ENCODE data around the gene AKR7A2.
"Not testable (repeated sequence)": the region's sequence is repeated elsewhere in the genome, so short reads cannot be mapped to it uniquely, and the experiment has no call there.

The AKR7A2 gene

GRCh38 chr1:19300211-19300610 is 11.7 kb downstream of the AKR7A2 start:
- FAIRE-seq: no peak

GRCh38 chr1:19294638-19295037 is 17.3 kb downstream of the AKR7A2 start:
- FAIRE-seq: no peak

- FAIRE-seq: no peak
These were observed 22.7 kb downstream of the AKR7A2 start for GRCh38 chr1:19289244-19289643.

- FAIRE-seq: not testable (repeated sequence)
These were observed 23.4 kb downstream of the AKR7A2 start, which contains the start of gene AKR7A3 for GRCh38 chr1:19288324-19289241. Gene AKR7A3 (minus strand): TSS chr1:19288770. CDS start chr1:19288709, 61 bp downstream.

DNA sequence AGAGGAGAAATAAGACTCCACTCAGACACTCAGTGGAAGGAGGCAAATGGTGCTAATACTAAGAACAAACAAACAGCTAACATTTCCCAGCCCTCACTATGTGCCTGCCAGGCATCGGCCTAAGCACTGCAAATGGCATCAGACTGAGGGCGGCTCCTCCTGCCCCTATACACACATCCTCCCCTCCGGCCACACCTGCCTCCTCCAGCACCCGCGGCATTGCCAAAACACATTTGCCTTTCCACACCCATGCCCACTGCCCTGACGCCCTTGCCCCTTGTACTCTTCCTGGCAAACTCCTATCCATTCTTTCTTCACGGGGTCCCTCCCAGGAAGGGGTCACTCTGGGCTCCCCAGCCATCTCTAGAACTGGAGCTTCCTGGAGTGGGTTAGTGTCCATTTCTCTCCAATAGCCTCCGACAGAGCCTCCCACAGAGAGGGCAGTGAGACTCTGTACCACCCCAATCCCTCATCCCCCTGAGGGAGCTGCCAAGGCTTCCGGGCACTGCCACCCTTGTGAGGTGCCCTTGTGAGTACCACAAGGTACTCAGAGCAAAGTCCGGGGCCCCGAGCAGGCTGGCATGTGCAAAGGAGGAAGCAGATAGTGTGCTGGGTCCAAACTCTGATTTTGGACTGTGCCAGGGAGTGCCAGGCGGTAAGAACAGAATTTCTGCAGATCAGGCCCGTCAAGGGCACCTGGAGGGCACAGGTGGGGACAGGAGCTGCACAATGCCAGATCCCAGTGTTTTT is 24.3 kb downstream of the AKR7A2 start:
- FAIRE-seq: no peak

DNA sequence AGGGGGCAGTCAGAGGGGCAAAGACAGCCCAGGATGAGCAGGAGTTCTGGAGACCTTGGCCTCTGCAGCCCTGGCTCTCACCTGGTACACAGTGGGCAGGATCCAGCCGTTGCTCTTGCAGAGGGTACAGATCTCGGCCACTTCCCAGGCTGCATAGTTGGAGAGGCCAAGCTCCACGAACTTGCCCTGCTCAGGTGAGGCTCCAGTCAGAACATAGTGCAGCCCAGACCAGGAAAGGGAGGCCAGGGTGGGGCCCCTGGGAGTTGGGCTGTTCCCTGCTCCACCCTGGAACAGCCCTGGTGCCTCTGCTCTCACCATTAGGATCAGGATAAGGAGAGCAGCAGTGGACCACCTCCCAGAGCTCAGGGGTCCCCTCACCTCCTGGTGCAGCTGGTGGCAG is 26.1 kb downstream of the AKR7A2 start:
- FAIRE-seq: not testable (repeated sequence)

- not testable (repeated sequence) for FAIRE-seq
These were observed 26.6 kb downstream of the AKR7A2 start for GRCh38 chr1:19285366-19285765.

GRCh38 chr1:19284881-19285280 is 27.1 kb downstream of the AKR7A2 start:
- no peak for FAIRE-seq

DNA sequence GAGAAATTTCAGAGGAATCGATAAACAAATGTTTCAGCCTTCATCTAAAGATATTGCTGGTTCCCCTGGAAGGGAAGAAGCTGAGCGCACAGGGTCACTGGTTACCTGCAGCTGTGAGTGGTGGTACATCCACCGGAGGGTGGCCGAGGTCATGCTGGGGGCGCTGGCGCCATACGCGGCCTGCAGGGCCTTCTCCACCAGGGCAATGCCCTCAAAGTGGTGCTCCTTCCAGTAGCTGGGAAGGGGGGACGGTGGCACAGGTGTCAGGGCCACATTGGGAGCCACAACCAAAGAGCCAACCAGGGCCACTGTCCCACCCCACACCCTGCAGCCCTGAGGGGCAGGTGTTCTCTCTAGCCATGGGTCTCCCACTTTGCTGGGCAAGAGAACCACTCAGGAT is 28.1 kb downstream of the AKR7A2 start:
- FAIRE-seq: no peak

DNA sequence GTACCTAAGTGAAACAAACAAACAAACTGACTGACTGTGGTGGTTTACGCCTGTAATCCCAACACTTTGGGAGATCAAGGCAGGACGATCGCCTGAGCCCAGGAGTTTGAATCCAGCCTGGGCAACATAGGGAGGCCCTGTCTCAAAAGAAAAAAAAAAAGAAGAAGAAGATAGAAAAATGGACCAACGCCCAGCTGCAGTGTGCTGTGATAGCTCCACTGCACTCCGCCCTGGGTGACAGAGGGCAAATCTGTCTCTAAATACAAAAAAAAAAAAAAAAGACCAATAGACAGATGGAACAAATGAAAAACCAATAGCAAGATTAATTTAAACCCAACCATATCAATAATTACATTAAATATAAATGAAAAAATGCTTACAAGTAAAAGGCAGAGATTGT is 37.3 kb downstream of the AKR7A2 start:
- FAIRE-seq: peak; percentile 4

DNA sequence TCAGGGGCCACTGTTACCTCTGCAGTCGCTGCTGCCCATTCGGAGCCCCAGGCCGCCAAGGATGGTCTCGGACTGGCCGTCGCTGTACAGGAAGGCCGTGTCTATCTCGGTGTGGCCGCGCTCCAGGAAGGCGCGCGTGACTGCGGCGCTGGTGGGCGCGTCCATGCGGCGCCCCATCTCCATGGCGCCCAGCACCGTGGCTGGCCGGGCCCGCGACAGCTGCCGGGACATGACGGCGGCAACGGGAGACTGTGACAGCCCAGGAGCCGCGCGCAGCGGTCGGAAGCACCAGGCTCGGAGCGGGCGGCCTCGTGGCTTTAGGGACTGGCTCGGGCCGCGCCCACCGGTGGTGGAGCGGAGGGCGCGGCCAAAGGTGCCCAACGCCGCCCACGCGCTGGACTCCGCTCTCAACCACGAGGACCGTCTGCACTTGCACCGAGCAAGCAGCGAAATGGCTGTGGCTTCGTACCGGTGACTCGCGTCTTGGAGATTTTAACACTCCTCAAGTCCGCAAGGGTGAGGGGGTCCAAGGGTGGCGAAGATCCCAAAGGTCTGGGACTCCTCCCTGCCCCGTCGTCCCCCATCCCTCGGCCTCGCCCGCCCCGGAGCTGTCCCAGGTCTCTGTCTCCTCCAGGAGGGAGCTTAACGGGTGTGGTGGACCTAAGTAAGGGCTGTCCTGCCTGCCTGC is 38.0 kb downstream of the AKR7A2 start:
- not testable (repeated sequence) for FAIRE-seq

- FAIRE-seq: no peak
These were observed 38.7 kb downstream of the AKR7A2 start for GRCh38 chr1:19273106-19273843.

GRCh38 chr1:19272064-19272463 is 39.9 kb downstream of the AKR7A2 start:
- no peak for FAIRE-seq

- not testable (repeated sequence) for FAIRE-seq
These were observed 41.6 kb downstream of the AKR7A2 start for GRCh38 chr1:19270343-19270730.

GRCh38 chr1:19269427-19270342 is 42.3 kb downstream of the AKR7A2 start:
- not testable (repeated sequence) for FAIRE-seq

- no peak for FAIRE-seq
These were observed 43.5 kb downstream of the AKR7A2 start for GRCh38 chr1:19268445-19268844.

DNA sequence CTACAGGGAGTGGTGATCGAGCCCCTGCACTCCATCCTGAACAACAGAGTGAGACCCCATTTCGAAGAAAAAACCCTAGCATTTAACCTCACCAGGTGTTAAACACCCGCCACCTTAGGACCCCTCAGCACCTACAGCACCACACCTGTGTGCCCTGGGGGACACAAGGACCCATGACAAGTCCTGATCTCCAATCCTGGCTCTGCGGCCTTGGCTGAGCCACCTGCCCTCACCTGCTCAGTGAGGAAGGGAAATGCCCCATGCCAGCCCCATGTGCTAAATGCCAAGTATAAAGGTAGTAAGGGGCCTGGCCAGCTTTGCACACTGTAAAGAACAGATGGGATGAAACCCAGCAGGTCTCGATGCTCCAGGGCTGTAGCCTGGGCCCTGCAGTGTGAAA is 49.2 kb downstream of the AKR7A2 start:
- FAIRE-seq: no peak

- no peak for FAIRE-seq
These were observed 49.9 kb downstream of the AKR7A2 start for GRCh38 chr1:19262047-19262446.

GRCh38 chr1:19260211-19261138 is 51.5 kb downstream of the AKR7A2 start:
- FAIRE-seq: no peak

- FAIRE-seq: no peak
These were observed 53.6 kb downstream of the AKR7A2 start for GRCh38 chr1:19258353-19258752.

Data from endometrium (tissue), 2 donors.